Fibroblast of the aortic adventitia (primary cell): Measurements from ENCODE around the gene SLX4IP. TPM values are rescaled to one million over a fixed set of nuclear protein-coding genes. Genes with fewer than 3 reads are reported as not detected.
A peak's percentile ranks its signal among the peaks of the same experiment; 100 is the strongest.
"Not testable (repeated sequence)": the region's sequence is repeated elsewhere in the genome, so short reads cannot be mapped to it uniquely, and the experiment has no call there.

Experiments used
- DNase-seq: peaks from one replicate; pipeline ENCODE4 v3.0.0-alpha.2; 2010; ENCODE audit warnings: low read depth
- H3K4me3 ChIP-seq: 2 replicates; pipeline ENCODE4 v1.5.1; 2011; ENCODE audit warnings: low read depth, mild to moderate bottlenecking, control low read depth, low read length, moderate library complexity
- CTCF ChIP-seq: IDR thresholded peaks from 2 replicates; pipeline ENCODE4 v1.5.1; 2011; ENCODE audit warnings: mild to moderate bottlenecking, low read length, control low read depth, inconsistent platforms; ENCODE audit not compliant: insufficient read depth
- total RNA-seq: library from RNA; depleted of rRNA; stranded (reverse); fragments of >200 nt; gene quantifications from 2 replicates; pipeline ENCODE4 v1.2.3, GENCODE V29; 2012; ENCODE audit warnings: low replicate concordance

The SLX4IP gene
- total RNA-seq = 4.0 and 7.0 TPM in 2 replicates

GRCh38 chr20:10434832-10435812 lies at the start of gene SLX4IP:
SLX4IP (plus strand) TSS chr20:10435305; CDS start chr20:10458205, 22,900 bp downstream.
- peak; percentile 98 for DNase-seq
- H3K4me3 ChIP-seq = peak within 1 kb of the TSS; percentile 89
- TF ChIP-seq CTCF = no peak

DNA sequence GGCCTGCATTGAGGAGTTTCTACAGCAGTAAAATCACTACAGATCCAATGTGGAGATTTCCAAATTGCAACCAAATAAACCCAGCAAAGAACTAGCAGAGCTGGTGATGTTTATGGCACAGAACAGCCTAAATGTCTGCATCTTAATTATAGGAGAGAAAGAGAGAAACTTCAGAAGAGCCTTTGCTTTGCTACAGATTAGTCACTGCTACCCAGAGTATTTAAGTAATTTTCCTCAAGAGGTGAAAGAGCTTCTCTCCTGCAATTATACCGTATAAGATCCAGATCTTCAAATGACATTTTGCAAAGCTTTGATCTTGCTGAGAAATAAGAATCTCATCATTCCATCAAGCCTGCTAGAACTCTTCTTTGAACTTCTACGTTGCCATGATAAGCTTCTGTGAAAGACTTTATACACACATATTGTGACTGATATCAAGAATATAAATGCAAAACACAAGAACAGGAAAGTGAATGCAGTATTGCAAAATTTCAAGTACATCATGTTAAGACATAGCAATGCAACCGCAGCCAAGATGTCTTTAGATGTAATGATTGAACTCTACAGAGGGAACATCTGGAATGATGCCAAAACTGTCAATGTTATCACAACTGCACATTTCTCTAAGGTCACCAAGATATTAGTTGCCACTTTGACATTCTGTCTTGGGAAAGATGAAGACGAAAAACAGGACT lies 49.1 kb upstream of the SLX4IP start:
- DNase-seq = peak; percentile 27
- no peak for TF ChIP-seq CTCF

DNA sequence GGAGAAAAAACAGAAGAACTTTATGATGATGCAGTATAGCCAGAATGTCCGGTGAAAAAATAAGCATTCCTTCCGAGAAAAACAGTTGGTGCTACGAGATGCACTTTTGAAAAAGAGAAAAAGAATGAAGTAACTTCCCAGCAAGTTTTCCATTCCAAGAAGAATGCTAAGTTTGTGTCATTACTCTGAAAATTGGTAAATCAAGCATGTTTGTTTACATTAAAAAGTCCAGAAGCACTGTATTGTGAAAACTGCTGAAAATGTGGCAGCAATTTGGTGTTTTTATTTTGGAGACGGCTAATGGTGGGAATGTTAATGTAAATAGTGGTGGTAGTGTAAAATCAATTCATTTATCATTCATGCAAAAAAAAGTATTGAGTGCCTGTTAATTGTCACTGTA lies 47.4 kb upstream of the SLX4IP start:
- TF ChIP-seq CTCF = no peak
- no peak overlapping the region for H3K4me3 ChIP-seq
- no peak for DNase-seq

More for the DNA sequence above, 49.1 kb upstream of the SLX4IP start:
- H3K4me3 ChIP-seq = no peak overlapping the region

GRCh38 chr20:10388597-10388996 lies 46.5 kb upstream of the SLX4IP start:
- no peak for DNase-seq
- H3K4me3 ChIP-seq = no peak overlapping the region
- TF ChIP-seq CTCF = no peak

DNA sequence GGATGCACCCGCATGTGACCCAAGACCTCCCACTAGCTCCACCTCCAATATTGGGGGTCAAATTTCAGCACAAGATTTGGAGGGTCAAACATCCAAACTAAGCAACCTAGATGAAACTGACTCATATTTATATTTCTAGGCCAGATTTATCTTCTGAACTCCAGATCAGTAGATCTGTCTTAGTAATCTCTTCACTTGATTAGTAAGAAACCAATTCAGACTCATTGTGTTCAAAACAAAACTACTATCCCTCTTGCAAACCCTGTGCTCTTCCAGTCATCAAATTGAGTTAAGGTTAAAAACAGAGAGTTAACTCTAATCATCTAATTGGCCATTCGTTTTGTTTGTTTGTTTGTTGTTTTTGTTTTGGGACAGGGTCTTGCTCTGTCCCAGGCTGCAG lies 44.4 kb upstream of the SLX4IP start:
- H3K4me3 ChIP-seq = no peak overlapping the region
- no peak for DNase-seq
- TF ChIP-seq CTCF = no peak

DNA sequence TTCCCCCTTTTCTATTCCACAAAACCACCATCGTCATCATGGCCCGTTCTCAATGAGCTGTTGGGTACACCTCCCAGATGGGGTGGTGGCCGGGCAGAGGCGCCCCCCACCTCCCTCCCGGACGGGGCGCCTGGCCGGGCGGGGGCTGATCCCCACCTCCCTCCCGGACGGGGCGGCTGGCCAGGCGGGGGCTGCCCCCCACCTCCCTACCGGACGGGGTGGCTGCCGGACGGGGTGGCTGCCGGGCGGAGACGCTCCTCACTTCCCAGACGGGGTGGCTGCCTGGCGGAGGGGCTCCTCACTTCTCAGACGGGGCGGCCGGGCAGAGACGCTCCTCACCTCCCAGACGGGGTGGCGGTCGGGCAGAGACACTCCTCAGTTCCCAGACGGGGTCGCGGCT lies 40.4 kb upstream of the SLX4IP start:
- DNase-seq, H3K4me3 ChIP-seq: not testable (repeated sequence)

- no peak overlapping the region for H3K4me3 ChIP-seq
- DNase-seq = no peak
- TF ChIP-seq CTCF = no peak
Observed at GRCh38 chr20:10398834-10399369, 36.2 kb upstream of the SLX4IP start.
